ENCODE measurements around the gene CAMK1D. TPM values are rescaled to one million over a fixed set of nuclear protein-coding genes. Genes with fewer than 3 reads are reported as not detected.

Gene CAMK1D
- polyA plus RNA-seq, 12 donors = 1.6 to 16.1 (median 3.5) TPM; not detected in 1

Other genes starting within 250 kb of the CAMK1D start
- 10 to 100 TPM in 8 of 12 donors, 1 to 10 TPM in 3, not detected in 1; 8.9 to 24.3 (median 12.9) TPM for gene SEC61A2, start 219.9 kb upstream of the CAMK1D start, polyA plus RNA-seq (ENCODE audit: insufficient read length in 12 of 12)
- 10 to 100 TPM in 11 of 12 donors, not detected in 1; 15.7 to 45.8 (median 26.9) TPM for gene NUDT5, start 153.7 kb upstream of the CAMK1D start, polyA plus RNA-seq (ENCODE audit: insufficient read length in 12 of 12)
- gene CDC123, start 153.4 kb upstream of the CAMK1D start, polyA plus RNA-seq (ENCODE audit: insufficient read length in 12 of 12) = 100 to 1,000 TPM in 3 of 12 donors, 10 to 100 TPM in 8, not detected in 1; 40.8 to 108 (median 89.7) TPM